GM18858 (cell line): Measurements from ENCODE around the gene DDB1.

ENCODE experiments used
- ATAC-seq: cut with Tn5 transposase; IDR thresholded peaks from one replicate; pipeline ENCODE4 v1.9.1; 2021; ENCODE audit not compliant: unreplicated experiment

Gene DDB1

DNA sequence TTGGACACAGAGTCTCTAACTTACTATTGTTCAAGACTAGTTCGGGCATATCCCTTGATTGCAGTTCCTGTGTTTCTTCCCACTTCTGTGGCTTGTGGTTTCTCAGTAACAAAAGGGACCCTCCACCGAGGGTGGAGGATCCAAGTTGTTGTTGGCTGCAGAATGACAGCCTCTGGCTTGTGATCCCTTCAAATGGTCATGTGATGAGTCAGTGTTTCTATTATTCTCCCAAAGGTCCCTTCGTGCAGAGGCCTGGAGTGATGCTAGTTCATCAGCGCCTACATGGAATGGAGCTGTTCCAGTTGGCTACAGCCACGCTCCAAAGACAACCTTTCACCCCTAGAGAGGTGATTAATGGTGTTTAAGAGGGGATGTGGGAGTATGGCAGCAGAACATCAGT is 35.2 kb downstream of the DDB1 start:
- no peak for ATAC-seq

DNA sequence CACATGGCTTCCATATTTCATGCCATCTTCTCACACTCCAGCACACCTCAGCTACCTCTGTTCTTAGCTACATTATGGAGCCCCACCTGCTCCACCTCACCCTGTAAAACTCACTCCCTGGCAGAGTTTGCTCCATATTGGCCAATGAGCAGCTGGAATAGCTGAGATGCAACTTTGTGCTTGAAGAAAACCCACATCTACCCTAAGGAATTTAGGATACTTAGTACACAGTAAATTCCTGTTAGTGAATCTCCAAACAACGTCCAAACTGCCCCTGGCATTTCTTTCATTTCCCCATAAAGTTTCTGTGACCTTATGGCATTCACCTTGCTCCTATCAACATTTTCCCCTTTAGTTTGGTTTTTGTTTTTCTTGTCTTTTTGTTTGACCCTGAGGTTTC is 35.6 kb downstream of the DDB1 start:
- ATAC-seq, result no peak

DNA sequence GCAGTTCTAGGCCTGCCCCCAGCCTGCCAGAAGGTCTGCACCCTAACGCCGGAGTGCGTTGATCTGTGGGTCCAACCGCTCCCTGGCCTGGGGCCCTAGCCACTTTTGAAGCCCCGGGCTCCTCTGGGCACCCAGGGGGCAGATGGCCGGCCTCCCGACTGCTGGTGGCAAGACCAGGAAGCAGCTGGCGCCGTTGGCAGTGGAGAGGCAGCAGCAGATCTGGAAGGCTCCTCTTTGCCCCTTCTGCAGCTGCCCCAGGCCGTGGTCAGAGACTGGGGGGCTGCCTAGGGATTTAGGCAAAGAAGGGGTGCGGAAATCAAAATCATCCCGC is 37.3 kb downstream of the DDB1 start:
- no peak for ATAC-seq

DNA sequence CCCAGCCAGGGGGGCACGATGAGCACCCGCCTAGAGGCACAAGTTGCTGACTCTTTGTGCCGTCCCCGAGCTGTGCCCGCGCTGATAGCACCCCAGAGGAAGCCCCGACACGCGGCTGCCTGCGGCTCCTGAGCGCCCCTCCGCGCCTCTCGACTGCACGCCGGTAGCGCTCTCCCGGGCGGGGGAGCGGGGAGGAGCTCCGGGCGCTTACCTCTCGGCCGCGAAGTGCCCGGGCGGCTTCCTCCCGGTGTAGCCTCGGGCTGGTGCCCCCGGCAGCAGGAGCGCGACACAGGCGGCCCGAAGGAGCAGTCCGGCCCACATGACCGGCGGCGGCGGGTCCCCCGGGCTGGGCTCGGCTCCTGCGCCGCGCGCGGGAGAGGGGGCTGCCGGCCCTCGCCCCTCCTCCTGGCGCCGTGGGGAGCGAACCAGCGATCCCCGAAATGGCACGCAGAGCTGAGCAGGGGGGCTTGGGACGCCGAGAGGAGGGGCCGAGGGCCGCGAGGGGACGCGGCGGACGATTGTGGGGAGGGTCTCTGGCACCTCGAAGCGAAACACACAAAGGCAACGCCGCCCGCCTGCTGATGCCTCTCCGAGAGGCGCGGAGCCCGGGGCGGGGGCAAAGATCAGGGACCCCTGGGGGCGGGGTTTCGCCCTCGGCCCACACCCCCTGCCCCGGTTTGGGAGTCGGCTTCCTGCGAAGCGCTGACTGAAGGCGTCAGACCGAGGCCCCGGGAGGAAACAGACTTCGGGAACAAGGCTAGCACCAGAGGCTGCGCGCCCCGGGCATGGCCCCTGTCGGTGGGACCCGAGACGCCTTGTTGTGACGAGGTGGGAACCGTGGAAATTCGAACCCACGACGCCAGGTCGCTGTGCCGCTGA is 37.9 kb downstream of the DDB1 start, which contains the start of gene VWCE:
TSS of gene VWCE (minus strand) at position 600 of the 879 bp plus-strand sequence. CDS start at position 321, 279 bp downstream.
- no peak for ATAC-seq

DNA sequence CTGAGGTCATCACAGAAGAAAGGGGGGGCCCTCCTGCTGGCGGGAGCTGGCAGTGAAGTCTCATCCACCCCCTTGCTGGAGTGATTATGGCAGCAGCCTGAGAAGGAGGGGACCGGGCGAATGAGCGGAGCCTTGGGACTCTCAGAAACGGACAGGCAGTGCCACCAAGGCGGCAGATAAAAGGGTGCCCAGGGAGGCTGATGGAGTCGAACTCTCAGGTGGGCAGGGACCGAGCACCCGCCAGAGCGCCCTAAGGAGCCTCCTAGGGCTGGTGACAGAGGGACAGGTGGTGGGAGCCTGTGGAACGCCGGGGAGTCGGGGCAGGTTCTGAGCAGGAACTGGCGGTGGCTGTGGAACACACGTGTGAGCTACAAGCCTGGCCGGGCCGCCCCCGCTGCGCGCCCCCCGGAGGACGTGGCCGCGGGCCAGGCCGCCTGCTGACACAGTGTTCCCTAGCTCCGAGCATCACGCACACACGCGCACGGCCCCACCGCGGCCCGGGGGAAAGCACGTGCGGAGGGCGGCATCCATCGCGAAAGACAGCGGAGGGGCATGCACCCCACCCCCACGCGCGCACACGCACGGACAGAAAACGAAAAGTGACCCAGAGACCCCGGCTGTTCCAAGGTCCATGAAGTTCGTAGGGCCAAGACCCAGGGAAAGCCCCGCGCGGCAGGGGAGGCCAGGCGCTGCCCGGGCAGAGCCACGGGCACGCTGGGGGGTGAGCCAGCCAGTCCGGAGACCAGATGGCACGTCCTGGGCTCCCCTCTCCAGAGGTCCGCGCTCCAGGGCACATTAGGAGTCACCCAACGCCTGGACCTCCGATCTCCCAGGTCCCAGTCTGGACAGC is 38.8 kb downstream of the DDB1 start:
- no peak for ATAC-seq

DNA sequence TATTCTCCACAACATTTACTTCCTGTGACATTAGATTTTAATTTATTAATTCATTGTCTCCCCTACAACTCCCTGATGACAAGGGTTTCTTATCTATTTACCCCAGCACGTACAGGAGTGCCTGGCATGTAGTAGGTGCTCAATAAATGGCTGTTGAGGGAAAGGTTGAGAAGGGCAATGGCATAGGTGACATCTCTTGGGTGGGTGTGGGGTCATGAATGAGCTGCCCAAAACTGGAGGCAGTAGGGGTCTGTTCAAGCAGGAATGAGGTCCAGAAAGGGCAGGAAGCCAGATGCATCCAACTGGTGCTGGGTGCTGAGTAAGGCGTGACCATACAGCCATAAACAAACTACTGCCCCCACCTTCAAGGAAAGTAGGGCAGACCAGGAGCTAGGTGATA is 40.5 kb downstream of the DDB1 start:
- ATAC-seq, result no peak

DNA sequence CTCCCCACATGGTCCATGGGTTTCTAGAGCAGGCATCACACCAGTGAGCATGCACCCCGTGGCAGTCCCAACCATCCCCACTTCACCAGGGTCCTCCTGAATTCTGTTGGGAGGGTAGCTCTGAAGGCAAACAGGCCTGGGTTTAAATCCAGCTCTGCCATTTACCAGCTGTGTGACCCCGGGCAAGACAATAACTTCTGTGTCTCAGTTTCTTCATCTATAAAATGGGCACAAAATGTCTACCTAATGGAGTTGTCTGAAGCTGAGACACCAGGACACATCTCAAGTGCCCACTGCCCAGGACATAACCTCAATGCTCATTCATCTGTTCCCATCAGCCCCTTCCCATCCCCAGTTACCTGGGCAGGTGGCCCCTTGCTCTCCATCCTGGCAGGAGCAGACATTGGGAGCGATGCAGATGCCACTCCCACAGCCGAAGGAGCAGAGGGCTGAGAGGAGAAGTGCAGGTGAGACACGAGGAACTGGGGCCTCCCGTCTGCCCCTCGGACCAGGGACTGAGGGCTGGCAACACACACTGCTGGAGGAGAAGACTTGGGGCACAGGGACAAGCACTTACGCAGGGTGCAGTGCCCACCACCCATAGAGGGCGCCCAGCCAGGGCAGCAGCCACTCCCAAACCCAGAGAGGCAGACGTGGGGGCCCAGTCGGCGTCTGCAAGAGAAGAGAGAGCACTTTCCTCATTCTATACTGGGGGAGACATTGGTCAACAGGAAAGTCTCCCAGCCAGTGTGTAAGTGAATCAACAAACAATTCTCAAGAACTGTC is 41.8 kb downstream of the DDB1 start:
- no peak for ATAC-seq

DNA sequence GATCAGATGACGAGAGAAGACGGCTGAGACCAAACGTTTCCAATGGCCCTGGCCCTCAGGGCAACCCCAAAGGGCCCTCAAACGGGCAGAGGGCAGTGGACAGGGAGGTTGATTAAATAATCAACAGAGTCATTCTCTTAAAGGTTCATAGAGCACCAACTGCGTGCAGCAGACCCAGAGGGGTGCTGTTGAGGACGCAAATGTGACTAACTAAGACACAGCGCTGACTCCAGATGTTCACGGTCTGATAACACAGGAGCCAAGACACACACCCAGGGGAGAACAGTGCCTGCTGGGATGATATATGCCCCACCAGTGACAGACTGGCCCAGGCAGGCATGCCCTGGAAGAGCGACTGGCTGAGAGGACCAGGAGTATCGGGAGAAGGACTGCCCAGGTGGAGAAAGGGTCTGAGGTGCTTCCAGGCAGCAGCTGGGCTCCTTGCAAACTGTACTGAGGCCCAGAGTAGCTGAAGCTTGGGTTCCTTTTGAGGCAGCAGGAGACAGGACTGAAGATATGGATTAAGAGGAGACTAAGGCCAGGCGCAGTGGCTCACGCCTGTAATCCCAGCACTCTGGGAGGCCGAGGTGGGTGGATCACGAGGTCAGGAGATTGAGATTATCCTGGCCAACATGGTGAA is 45.4 kb downstream of the DDB1 start:
- no peak for ATAC-seq

DNA sequence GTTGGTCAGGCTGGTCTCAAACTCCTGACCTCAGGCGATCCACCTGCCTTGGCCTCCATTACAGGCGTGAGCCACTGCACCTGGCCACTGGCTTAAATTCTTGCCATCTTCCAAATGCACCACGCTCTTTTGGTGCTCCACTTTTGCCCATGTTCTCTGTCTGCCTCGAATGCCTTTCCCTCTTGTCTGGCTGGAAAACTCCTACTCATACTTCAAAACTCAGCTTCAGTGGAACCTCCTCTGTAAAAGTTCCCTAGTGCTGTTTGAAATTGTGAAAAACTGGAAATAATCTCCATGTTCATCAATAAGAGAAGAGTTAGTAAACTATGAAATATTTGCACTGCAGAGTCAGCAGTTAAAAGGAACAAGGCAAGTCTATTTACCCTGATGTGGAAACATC is 49.3 kb downstream of the DDB1 start:
- ATAC-seq, result no peak

DNA sequence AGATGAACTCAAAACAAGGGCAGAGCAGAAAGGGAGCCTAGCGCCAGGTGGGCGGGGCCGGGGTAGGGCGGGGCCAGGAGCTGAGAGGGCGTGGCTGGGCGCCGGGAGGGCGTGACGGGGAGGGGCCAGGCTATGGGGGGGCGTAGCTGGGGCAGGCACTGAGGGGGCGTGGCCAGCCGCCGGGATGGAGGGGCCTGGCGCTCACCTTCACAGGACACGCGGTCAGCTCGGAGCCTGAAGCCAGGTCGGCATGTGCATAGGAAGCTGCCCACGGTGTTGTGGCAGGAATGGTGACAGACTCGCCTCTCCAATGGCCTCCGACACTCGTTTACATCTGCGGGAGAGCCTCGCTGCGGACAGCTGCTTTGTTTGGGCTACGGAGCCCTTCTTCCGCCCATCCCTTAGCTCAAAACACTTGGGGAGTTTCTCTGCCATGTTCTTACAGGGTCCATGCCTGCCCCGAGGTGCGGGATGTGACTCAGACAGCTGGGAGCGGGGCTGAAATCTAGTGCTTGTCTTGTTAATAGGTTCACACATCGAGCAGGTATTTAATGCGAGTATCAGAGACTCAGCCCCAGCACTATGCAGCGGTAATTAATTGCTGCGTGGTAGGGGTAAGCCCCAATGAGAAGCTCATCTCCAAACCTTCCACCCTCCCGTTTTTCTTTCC is 51.2 kb downstream of the DDB1 start:
- ATAC-seq, result no peak

DNA sequence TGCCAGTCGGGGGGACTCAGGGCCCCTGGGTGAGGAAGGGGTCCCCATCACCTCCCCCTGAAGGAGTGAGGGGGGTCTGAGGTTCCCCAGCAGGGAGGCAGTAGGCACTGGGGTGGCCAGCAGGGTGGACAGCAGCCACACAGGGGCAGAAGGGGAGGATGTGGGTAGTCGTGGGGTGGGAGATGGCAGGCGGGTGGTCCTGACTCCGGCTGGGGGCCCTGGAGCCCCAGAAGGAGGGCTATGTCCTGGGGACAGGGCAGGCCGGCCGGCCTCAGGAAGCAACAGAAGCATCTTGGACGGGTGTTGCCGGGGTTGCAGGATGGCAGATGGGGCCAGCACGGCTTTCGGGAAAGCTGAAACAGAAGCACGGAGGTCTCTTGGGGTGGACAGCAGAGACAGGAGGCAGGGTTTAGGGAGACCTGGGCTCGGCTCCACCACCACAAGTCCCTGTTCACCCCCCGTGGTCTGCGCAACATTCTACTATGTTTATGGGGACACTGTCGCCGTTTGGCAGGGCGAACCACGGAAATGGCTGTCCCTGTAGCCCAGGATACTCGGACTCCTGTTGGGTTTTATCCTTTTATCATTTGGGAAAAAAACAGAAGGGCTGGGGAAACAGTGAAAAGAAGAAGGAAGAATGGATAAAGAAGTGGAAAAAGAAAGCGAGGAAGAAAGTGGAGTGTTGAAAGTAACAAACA is 51.9 kb downstream of the DDB1 start:
- ATAC-seq, result no peak

DNA sequence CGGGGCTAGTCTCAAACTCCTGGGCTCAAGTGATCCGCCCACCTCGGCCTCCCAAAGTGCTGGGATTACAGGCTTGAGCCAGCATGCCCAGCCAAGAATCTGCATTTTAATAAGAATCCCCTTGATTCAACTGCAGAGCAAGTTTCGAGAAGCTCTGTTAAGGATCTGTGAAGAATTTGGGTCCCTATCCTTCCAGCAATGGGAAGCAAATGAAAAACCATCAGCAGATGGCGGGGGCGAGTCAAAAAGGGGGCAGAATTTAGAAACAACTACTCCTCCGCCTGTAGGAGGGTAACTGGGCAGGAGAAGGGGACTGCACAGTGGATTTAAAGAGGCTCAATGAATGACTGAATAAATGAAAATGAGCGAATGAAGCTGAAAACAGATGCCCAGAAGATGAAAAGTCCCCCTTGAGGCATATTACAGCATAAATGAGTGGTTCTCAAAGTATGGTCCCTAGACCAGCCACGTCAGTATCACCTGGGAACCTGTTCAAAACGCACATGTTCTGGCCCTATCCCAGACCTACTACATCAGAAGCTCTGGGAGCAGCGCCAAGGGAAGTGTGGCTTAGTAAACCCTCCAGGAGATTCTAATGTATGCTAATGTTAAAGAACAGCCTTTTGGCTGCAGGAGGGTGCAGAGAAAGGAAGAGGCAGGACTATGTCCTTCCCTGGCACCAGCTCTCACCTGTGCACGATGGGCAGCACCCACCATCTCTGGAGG is 52.8 kb downstream of the DDB1 start:
- no peak for ATAC-seq

DNA sequence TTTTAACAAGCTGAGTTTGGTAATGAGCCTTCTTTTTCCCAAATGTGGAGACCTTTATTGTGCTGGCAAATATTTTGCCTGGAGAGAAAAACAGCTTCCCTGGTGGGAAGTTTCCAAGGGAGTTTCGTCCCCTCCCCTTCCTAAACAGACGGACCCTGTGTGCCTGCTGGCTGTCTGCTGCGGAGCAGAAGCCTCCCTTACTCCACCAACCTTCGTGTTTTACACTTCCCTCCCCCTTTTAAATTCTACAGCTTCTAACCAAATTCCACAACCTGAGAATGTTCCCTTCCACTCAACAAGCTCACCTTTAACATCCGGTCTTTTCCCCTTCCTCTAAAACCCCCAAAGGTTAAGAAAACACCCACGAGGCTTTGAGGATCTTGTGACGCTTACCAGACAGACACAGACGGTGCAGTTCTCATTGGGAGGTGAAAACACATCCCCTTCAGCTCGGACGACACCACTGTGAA is 54.9 kb downstream of the DDB1 start:
- no peak for ATAC-seq

DNA sequence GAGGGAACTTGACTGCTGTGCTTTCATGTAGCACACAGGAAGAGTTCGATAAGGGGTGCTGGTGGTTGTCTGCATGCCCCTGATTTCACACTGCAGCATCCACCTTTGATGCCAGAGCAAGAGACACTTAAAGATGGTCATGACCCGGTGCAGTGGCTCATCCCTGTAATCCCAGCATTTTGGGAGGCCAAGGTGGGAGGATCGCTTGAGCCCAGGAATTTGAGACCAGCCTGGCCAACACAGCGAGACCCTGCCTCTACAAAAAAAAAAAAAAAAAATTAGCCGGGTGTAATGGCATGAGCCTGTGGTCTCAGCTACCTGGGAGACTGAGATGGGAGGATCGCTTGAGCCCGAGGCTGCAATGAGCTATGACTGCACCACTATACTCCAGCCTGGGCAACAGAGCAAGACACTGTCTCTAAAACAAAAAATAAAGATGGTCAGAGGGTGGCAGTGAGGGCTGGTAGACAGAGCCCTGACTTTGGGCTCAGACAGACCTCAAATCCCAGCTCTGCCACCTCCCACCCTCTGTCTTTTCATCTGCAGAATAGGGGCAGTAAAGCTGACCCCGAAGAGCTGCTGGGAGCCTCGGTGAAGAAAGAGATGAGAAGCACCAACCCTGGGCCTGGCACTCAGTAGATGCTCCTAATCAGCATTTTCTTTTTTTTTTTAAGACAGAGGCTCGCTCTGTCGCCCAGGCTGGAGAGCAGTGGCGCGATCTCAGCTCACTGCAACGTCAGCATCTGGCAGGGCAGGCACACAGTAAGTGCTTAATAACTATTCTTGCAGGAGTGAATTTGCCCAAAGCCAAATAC is 55.5 kb downstream of the DDB1 start:
- no peak for ATAC-seq

DNA sequence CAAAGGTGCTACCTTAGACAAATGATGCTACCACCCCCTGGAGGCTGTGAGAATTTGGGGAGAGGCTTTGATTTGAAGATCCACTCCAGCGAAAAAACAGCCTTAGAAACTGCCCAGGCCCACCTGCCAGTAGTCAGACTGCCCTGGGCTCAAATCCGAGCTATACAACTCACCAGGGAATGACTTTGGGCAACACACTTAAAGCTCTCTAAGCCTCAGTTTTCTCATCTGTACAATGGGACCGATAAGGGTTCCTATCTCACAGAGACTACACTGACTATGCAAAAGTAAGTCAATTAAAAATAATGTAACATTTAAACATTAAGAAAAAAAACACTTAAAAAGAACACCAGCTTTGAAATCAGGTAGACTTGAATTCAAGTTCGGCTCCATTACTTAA is 57.7 kb downstream of the DDB1 start:
- no peak for ATAC-seq

DNA sequence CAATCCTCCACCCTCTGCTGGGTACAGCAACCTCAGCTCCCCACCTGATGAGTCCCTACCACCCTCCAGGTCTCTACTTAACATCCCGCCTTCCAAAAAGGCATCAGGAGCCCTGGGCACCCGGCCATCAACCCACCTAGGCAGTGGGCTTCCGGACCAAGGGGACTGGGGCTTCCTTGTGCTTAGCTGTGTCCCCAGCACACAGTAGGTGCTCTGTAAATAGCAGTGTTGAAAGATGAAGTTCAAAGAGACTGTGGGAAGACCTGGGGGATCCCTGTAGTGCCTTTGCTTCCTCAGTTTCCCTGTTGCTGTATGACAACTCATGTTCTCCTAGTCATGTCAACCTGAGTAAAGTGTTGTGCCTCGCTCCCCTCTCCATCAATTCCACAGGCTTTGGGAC is 58.8 kb downstream of the DDB1 start:
- ATAC-seq, result no peak

DNA sequence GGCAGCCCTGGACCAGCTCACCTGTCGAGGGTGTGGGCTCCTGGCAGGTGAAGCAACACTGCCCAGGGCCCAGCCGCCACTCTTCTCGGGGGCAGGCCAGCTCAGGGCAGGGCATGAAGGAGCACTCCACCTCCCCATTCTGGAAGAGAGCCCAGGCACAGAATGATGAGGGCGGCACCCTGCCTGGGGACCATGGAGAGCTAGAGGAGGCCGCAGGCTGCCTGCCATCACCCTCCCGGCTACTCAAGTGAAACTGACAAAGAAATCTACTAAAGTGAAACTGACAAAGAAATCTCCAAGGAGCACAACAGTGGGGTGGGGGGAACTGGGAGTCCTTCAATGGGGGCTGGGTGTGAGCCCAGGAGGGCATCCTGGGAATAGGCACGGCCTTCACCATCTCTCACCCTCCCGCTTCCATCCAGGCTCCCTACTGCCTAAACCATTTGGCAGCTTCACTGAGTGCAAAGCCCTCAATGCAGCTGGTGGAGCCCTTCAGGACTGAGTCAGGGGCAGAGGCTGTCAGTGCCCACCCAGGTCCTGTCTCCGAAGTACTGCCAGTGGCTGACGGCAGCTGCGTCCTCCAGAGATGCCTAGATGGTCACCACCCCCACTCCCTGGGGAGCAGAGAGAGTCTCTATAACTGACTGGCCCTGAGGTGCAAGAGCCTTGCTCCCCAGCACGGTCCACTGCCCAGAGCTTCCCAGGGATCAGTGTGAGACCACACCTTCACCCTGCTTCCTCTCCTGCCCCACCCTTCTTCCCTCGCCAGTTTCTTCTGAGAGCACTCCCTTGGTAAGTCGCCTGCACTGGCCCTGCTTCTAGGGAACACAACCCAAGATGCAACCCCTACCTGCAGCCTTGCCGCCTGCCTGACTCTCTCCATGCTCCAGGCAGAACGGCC is 59.5 kb downstream of the DDB1 start:
- no peak for ATAC-seq
